MM.1S (cell line): ENCODE data around the gene CRISP2.
"Not testable (repeated sequence)": the region's sequence is repeated elsewhere in the genome, so short reads cannot be mapped to it uniquely, and the experiment has no call there.

ENCODE experiments used
- DNase-seq: peaks from one replicate; pipeline ENCODE4 v3.0.0-alpha.2; 2015
- H2AFZ ChIP-seq: fragments of 300-600 bp; sonication (generic); 2 replicates; pipeline ENCODE4 v1.6.0; 2016; ENCODE audit warnings: antibody characterized with exemption, low read length
- H3F3A ChIP-seq: fragments of 300-600 bp; sonication (generic); 2 replicates; pipeline ENCODE4 v1.6.1; 2016; ENCODE audit warnings: mild to moderate bottlenecking, antibody characterized with exemption, low read length, moderate library complexity, mixed read lengths; ENCODE audit not compliant: insufficient read depth
- H3K27ac ChIP-seq: fragments of 300-600 bp; sonication (generic); 2 replicates; pipeline ENCODE4 v1.5.1; 2016; ENCODE audit warnings: mild to moderate bottlenecking, low read length
- H3K27me3 ChIP-seq: fragments of 300-600 bp; sonication (generic); replicated peaks from 2 replicates; pipeline ENCODE4 v1.6.0; 2016; ENCODE audit warnings: low read length; ENCODE audit not compliant: insufficient read depth
- H3K36me3 ChIP-seq: fragments of 300-600 bp; sonication (generic); replicated peaks from 2 replicates; pipeline ENCODE4 v1.6.1; 2016; ENCODE audit warnings: mild to moderate bottlenecking, low read length, mixed read lengths; ENCODE audit not compliant: insufficient read depth
- H3K4me1 ChIP-seq: fragments of 300-600 bp; sonication (generic); 2 replicates; pipeline ENCODE4 v1.6.1; 2016; ENCODE audit warnings: low read length, mixed read lengths
- H3K4me2 ChIP-seq: fragments of 300-600 bp; sonication (generic); 2 replicates; pipeline ENCODE4 v1.6.0; 2016; ENCODE audit warnings: low read depth, low read length
- H3K4me3 ChIP-seq: fragments of 300-600 bp; sonication (generic); 2 replicates; pipeline ENCODE4 v1.5.1; 2016; ENCODE audit warnings: low read length, mixed read lengths
- H3K79me2 ChIP-seq: fragments of 300-600 bp; sonication (generic); 2 replicates; pipeline ENCODE4 v1.6.1; 2016; ENCODE audit warnings: mixed run types, low read length, mixed read lengths
- H3K9ac ChIP-seq: fragments of 300-600 bp; sonication (generic); 2 replicates; pipeline ENCODE4 v1.6.1; 2016; ENCODE audit warnings: low read length, mixed read lengths
- H3K9me2 ChIP-seq: fragments of 300-600 bp; sonication (generic); replicated peaks from 2 replicates; pipeline ENCODE4 v1.6.1; 2016; ENCODE audit warnings: mild to moderate bottlenecking, low read length, mixed read lengths; ENCODE audit not compliant: insufficient read depth
- H3K9me3 ChIP-seq: fragments of 300-600 bp; sonication (generic); replicated peaks from 2 replicates; pipeline ENCODE4 v1.6.1; 2016; ENCODE audit warnings: mild to moderate bottlenecking, low read length, mixed read lengths; ENCODE audit not compliant: insufficient read depth
- H4K20me1 ChIP-seq: fragments of 300-600 bp; sonication (generic); 2 replicates; pipeline ENCODE4 v1.6.1; 2016; ENCODE audit warnings: mild to moderate bottlenecking, low read length, moderate library complexity, mixed read lengths; ENCODE audit not compliant: insufficient read depth
- EZH2 ChIP-seq: fragments of 300-600 bp; sonication (generic); optimal IDR thresholded peaks from 2 replicates; pipeline ENCODE3; 2017; ENCODE audit warnings: low read depth, mild to moderate bottlenecking, antibody characterized with exemption, low read length, mixed read lengths
- EZH2phosphoT487 ChIP-seq: fragments of 300-600 bp; sonication (generic); IDR thresholded peaks from 2 replicates; pipeline ENCODE4 v1.6.1; 2018; ENCODE audit warnings: antibody characterized with exemption, low read length
- TF ChIP-seq, protein P1 (sequence below): fragments of 300-600 bp; sonication (generic); IDR thresholded peaks from 2 replicates; pipeline ENCODE4 v1.5.1; 2016; ENCODE audit warnings: antibody characterized with exemption, low read length, mixed read lengths

The CRISP2 gene

DNA sequence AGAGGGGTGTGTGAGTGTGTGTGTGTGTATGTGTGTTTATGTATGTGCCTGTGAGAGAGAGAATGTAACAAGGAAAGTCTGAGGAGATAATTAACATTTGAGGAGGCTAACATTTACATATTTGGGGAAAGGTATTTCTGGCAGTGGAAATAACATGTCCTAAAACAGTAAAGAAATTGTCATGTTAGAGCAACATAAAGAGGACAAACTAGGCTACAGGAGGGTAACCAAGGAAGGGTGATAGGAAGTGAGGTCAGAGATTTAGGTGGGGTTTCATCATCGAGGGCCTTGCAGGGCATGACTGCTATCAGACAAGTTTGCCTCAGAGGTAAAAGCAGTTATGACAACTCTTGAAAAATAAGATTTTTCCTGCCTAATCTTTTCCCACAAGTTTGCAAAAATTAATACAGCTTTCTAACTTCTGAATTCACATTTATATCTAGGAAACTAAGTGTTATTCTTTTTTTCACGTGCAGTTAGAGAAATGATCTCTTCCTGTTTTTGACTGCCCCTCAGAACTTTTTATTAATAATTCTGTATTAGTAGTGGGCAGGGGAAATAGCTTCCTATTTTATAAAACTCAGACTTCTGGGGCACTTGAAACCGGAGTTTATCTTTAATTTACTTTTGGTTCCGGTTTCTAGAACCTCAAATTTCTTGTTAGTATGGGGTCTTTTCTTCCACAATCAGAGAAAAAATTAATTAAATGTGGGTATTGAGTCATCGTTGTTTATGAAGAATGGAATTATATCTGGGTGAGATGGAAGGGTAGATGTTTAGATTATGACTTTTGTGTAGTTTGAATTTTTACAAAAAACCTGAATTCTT, 46.2 kb downstream of the CRISP2 start:
- no peaks in the 10 kb centered on the region for H3K9me2 ChIP-seq
- no peak overlapping the region for H3K4me2 ChIP-seq
- H3K9me3 ChIP-seq: no peaks in the 10 kb centered on the region
- H3K27ac ChIP-seq: no peak overlapping the region
- no peak for DNase-seq
- no peak overlapping the region for H3K4me3 ChIP-seq
- no peak overlapping the region for H3K9ac ChIP-seq
- H3K4me1 ChIP-seq: no peaks in the 10 kb centered on the region
- TF ChIP-seq EZH2phosphoT487 (no peak), EZH2 (no peak)
- TF ChIP-seq, protein P1, sequence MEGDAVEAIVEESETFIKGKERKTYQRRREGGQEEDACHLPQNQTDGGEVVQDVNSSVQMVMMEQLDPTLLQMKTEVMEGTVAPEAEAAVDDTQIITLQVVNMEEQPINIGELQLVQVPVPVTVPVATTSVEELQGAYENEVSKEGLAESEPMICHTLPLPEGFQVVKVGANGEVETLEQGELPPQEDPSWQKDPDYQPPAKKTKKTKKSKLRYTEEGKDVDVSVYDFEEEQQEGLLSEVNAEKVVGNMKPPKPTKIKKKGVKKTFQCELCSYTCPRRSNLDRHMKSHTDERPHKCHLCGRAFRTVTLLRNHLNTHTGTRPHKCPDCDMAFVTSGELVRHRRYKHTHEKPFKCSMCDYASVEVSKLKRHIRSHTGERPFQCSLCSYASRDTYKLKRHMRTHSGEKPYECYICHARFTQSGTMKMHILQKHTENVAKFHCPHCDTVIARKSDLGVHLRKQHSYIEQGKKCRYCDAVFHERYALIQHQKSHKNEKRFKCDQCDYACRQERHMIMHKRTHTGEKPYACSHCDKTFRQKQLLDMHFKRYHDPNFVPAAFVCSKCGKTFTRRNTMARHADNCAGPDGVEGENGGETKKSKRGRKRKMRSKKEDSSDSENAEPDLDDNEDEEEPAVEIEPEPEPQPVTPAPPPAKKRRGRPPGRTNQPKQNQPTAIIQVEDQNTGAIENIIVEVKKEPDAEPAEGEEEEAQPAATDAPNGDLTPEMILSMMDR: no peak
- no peaks in the 10 kb centered on the region for H3F3A ChIP-seq
- no peak overlapping the region for H2AFZ ChIP-seq
- H3K36me3 ChIP-seq: no peaks in the 10 kb centered on the region
- no peaks in the 10 kb centered on the region for H4K20me1 ChIP-seq
- no peaks in the 10 kb centered on the region for H3K79me2 ChIP-seq
- H3K27me3 ChIP-seq: no peaks in the 10 kb centered on the region

DNA sequence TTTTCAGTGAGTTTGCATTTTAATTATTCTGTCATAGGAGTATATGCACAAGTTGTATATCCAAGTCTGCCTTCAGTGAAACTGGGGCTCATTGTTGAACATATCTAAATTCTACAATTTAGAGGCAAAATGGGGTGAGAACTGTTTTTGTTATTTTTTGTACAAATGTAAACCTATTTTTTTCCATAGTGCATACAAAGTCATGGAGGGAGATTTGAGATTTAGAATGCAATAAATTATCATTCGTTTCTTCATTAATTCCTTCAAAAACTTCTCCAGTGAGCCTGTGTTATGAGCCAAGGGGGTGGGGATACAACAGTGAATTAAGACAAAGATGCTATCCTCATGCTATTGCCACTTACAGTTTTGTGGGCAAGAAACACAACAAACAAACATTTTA, 46.9 kb downstream of the CRISP2 start:
- Histone ChIP-seq H3K4me3 (no peak overlapping the region), H4K20me1 (no peaks in the 10 kb centered on the region), H3K36me3 (no peaks in the 10 kb centered on the region), H3K9ac (no peak overlapping the region), H3K9me2 (no peaks in the 10 kb centered on the region), H3K4me1 (no peaks in the 10 kb centered on the region), H3K9me3 (no peaks in the 10 kb centered on the region), H3K79me2 (no peaks in the 10 kb centered on the region), H3K27ac (no peak overlapping the region), H3K27me3 (no peaks in the 10 kb centered on the region), H2AFZ (no peak overlapping the region), H3K4me2 (no peak overlapping the region), H3F3A (no peaks in the 10 kb centered on the region)
- no peak for DNase-seq
- TF ChIP-seq, protein P1: no peak
- TF ChIP-seq EZH2phosphoT487 (no peak), EZH2 (no peak)

DNA sequence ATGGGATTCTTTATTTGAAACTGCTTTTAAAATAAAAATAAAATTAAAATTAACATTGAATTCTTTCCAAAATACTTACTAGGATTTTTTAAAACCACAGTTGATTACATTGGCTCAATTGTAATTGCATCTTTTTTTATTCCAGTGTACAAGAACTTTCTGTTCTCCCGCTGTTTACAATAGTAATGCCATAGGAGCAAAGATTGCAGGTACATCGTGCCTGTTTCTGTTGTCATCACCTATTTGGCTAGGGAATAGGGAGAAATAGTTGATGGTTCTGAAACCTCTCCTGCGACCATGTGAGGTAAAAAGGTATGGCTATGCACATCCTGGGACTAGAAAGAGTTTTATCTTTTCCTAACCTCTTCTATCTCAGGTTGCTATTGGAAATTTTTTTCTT, 48.5 kb downstream of the CRISP2 start:
- Histone ChIP-seq H3K4me1 (no peaks in the 10 kb centered on the region), H2AFZ (no peak overlapping the region)
- TF ChIP-seq EZH2 (no peak), EZH2phosphoT487 (no peak)
- TF ChIP-seq, protein P1: no peak

DNA sequence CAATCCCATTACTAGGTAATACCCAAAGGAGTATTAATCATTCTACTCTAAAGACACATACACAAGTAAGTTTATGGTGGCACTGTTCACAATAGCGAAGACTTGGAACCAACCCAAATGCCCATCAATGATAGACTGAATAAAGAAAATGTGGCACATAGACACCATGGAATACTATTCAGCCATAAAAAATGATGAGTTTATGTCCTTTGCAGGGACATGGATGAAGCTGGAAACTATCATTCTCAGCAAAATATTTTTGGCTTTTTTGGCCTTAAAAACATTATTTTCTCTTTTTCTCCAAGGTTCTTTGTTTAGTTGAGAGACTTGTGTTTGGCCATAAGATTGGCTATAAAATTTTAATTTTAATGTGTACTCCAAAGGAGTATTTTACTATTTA, 49.3 kb downstream of the CRISP2 start:
- H3K27ac ChIP-seq, H3K4me2 ChIP-seq, H4K20me1 ChIP-seq, H3K9ac ChIP-seq, H3K4me1 ChIP-seq, H3K79me2 ChIP-seq, H3K9me3 ChIP-seq, DNase-seq, H3K36me3 ChIP-seq, H3F3A ChIP-seq, H2AFZ ChIP-seq, H3K4me3 ChIP-seq, H3K9me2 ChIP-seq, H3K27me3 ChIP-seq: not testable (repeated sequence)

More for the DNA sequence above, 48.5 kb downstream of the CRISP2 start:
- Histone ChIP-seq H3K36me3 (no peaks in the 10 kb centered on the region), H3K4me2 (no peak overlapping the region), H3F3A (no peaks in the 10 kb centered on the region), H3K9me2 (no peaks in the 10 kb centered on the region), H3K9me3 (no peaks in the 10 kb centered on the region), H4K20me1 (no peaks in the 10 kb centered on the region), H3K4me3 (no peak overlapping the region), H3K79me2 (no peaks in the 10 kb centered on the region), H3K9ac (no peak overlapping the region), H3K27ac (no peak overlapping the region), H3K27me3 (no peaks in the 10 kb centered on the region)
- no peak for DNase-seq
